T1000 (cell line): ENCODE results near the gene C1orf56.
"Not testable (repeated sequence)": the region's sequence is repeated elsewhere in the genome, so short reads cannot be mapped to it uniquely, and the experiment has no call there.

Source experiments
- DNase-seq: peaks from one replicate; lab custom pipeline; 2025; ENCODE audit warnings: mixed read lengths; lab: John Stamatoyannopoulos, UW

The C1orf56 gene

GRCh38 chr1:151061704-151062103, 14.2 kb downstream of the C1orf56 start:
- DNase-seq: no peak

DNA sequence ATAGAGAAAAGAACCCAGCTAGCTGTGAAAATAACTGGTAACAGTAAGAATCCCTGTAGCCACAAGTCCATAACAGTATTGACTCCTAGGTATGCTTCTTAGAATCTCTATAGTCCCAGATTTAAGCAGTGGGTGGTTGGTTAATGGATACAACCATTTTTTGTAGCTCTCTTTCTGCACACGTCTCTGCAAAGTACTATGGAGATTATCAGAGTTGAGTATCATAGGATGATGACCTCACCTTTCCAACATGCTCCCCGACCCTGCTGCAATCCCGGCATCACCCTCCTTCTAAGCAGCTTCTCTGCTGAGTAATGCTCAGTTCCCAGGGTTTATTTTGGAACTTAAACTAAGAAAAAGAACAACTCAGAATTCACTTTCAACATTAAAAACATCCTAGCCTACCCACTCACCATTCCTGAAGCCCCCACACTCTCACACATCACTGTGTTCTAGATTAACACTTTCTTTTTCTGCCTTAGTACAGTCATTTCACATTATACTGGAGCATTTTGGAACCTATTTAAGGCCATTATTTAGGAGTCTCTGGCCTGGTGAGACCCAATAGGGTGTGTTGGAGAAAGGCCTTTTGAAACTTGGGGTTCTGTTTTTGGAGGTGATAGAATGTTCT, 15.3 kb downstream of the C1orf56 start:
- DNase-seq: peak; percentile 20

DNA sequence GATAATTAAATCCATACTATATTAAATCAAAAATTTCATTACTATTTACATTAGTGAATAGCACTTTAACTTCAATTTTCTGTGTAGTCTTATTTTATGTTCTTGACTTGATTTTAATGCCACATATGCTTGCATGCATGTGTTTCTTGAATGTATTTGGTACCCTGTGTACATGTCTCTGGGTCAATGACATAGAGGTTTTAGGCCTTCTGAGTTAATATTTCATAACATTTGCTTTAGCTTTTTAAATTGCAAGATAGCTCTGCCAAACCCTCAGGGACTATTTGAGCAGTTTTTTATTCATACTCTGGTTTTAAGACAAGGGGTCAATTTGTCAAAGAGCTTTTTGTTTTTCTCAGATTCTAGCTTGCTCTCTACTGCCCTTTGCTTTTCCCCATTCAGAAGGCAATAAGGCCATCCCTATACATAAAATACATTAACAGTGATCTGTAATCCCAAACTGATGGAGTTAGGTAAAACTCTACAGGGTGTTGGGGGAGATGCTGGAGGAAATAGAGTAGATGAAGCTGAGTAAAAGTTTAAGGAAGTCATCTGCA, 17.6 kb downstream of the C1orf56 start:
- no peak for DNase-seq

DNA sequence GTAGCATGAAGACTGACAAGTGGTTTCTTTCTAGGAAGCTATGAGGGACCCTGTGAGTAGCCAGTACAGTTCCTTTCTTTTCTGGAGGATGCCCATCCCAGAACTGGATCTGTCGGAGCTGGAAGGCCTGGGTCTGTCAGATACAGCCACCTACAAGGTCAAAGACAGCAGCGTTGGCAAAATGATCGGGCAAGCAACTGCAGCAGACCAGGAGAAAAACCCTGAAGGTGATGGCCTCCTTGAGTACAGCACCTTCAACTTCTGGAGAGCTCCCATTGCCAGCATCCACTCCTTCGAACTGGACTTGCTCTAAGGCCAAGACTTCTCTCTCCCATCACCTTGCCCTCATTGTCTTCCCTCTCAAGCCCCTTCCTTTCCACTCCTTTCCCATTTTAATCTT, 19.6 kb downstream of the C1orf56 start:
- no peak for DNase-seq

- no peak for DNase-seq
These were observed 21.5 kb downstream of the C1orf56 start for GRCh38 chr1:151069103-151069486.

DNA sequence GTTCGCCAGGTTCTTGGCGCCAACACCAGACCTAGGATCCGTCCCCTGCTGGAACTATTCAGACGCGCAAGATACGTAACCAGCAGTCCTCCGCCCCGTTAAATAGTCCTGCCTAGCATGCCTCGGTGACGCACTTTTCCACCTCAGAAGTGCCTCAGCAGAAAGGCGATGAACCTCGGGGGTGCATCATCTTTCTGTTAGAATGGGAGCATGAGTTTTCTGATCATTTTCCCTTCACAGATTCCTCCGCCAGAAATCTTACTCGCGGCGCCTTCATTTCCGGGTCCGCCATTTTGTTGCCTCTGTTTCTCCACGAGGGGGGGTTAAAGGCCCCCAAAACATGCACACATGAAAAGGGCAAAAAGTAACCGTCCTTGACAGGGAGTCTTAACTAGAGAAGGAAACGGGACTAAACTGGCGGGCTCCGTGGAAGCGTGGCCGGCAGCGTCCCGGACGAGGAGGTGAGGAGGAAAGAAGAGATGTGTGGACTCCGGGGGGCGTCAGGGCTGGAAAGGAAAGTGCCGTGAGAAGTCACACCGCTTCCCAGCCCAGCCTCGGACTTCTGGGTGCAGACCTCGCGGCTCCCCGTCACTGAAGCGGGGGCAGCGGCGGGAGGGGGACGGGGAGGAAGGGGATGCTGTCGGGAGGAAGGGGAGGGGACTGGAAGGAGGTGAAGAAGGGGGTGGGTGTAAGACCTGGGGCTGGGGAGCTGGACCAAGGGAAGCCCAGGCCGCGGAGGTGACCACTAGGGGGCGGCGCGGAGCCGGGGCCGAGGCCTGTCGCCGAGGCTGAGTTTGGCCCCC, 23.1 kb downstream of the C1orf56 start, which contains the start of gene GABPB2:
Gene GABPB2 (plus strand): TSS at position 288 of the 803 bp plus-strand sequence. CDS start 17,429 bp downstream, outside the sequence.
- peak; percentile 79 for DNase-seq

- DNase-seq: no peak
These were observed 24.7 kb downstream of the C1orf56 start for GRCh38 chr1:151072224-151072623.

- no peak for DNase-seq
These were observed 38.5 kb downstream of the C1orf56 start for GRCh38 chr1:151085953-151086559.

DNA sequence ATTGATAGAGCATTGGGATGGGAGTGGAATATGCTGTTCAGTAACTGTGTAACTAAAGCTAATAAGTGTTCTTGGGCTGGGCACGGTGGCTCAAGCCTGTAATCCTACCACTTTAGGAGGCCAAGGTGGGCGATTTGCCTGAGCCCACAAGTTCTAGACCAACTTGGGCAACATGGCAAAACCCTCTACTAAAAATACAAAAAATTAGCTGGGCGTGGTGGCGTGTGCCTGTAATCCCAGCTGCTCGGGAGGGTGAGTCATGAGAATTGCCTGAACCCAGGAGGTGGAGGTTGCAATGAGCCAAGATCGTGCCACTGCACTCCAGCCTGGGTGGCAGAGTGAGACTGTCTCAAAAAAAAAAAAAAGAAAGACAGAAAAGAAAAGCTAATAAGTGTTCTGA, 49.9 kb downstream of the C1orf56 start:
- not testable (repeated sequence) for DNase-seq

GRCh38 chr1:151098126-151098525, 50.6 kb downstream of the C1orf56 start:
- no peak for DNase-seq
